ENCODE data around the gene ARRDC5. TPM values are rescaled to one million over a fixed set of nuclear protein-coding genes. Genes with fewer than 3 reads are reported as not detected.
"Not testable (repeated sequence)": the region's sequence is repeated elsewhere in the genome, so short reads cannot be mapped to it uniquely, and the experiment has no call there.

Gene ARRDC5
- polyA plus RNA-seq, 1 of the 3 experiments (the other 2 are of a cell fraction): not detected

- TF ChIP-seq GABPA (IDR thresholded peaks at IDR 0.05; ENCODE audit: low read depth) (no peak), FOXM1 (IDR thresholded peaks at IDR 0.05; ENCODE audit: low read depth) (no peak), FOXJ3 (CRISPR knock-in tag; IDR thresholded peaks at IDR 0.05) (no peak), GATA2 (CRISPR knock-in tag; IDR thresholded peaks at IDR 0.05) (no peak), RXRA (IDR thresholded peaks at IDR 0.05; ENCODE audit: borderline replicate concordance, low read depth) (no peak), RFX5 (IDR thresholded peaks at IDR 0.05; ENCODE audit: low read length) (no peak)
Measured at GRCh38 chr19:4951656-4952055, 49.0 kb upstream of the ARRDC5 start (continued).

- CTCF ChIA-PET: interaction anchor here (2.5 kb wide), 1 partner anchor 81 kb away, joined by 8 read pairs; no protein-coding TSS in a partner anchor
- DNase-seq; H2AFZ ChIP-seq (ENCODE audit: low read depth); H3F3A ChIP-seq (replicated peaks; ENCODE audit: insufficient read depth); H3K9me2 ChIP-seq; H3K4me1 ChIP-seq (ENCODE audit: control insufficient read depth in 1 of 2, insufficient read depth in 2 of 2, low read depth in 1 of 2, low read length in 1 of 2); H4K20me1 ChIP-seq (ENCODE audit: insufficient read depth); POLR2A ChIA-PET; H3K4me3 ChIP-seq (ENCODE audit: low read depth in 2 of 2, low read length in 1 of 2); H3K9ac ChIP-seq; H3K79me2 ChIP-seq (ENCODE audit: insufficient read depth); H3K27me3 ChIP-seq (ENCODE audit: insufficient read depth); H3K4me2 ChIP-seq; H3K27ac ChIP-seq (ENCODE audit: low read depth in 2 of 2, low read length in 1 of 2); H3K9me3 ChIP-seq: not testable (repeated sequence)
- 93% methylated on average over 22 of the region's 23 CpGs for WGBS (ENCODE audit: low lambda C conversion rate)
- peaks cover 13 to 47% of the 10 kb centered on the region in 2 experiments for H3K36me3 ChIP-seq (replicated peaks in 1 of 2; ENCODE audit: control insufficient read depth in 1 of 2, insufficient read depth in 2 of 2, low read length in 1 of 2)
Measured at GRCh38 chr19:4950650-4951049, 48.0 kb upstream of the ARRDC5 start.

- not testable (repeated sequence) for H3K4me3 ChIP-seq (ENCODE audit: low read depth in 2 of 2, low read length in 1 of 2); DNase-seq; H3K9ac ChIP-seq; H3K9me2 ChIP-seq; H3K27ac ChIP-seq (ENCODE audit: low read depth in 2 of 2, low read length in 1 of 2); H3K27me3 ChIP-seq (ENCODE audit: insufficient read depth); H2AFZ ChIP-seq (ENCODE audit: low read depth); H3K36me3 ChIP-seq (replicated peaks in 1 of 2; ENCODE audit: control insufficient read depth in 1 of 2, insufficient read depth in 2 of 2, low read length in 1 of 2); H3K9me3 ChIP-seq; H4K20me1 ChIP-seq (ENCODE audit: insufficient read depth); H3K4me2 ChIP-seq; H3K4me1 ChIP-seq (ENCODE audit: control insufficient read depth in 1 of 2, insufficient read depth in 2 of 2, low read depth in 1 of 2, low read length in 1 of 2); H3F3A ChIP-seq (replicated peaks; ENCODE audit: insufficient read depth)
- CTCF ChIA-PET: interaction anchor here (1.0 to 1.6 kb wide), 3 partner anchors 9 to 73 kb away, joined by 3 to 4 read pairs (median 4); no protein-coding TSS in a partner anchor
- WGBS (ENCODE audit: low lambda C conversion rate): 98% methylated on average over 16 of the region's 35 CpGs
- H3K79me2 ChIP-seq (ENCODE audit: insufficient read depth): peaks cover 56% of the 10 kb centered on the region
- POLR2A ChIA-PET: interaction anchor here (1.2 kb wide), 1 partner anchor 27 kb away, joined by 5 read pairs; the partner anchor contains the start of gene KDM4B
Measured at GRCh38 chr19:4941638-4942169, 39.0 kb upstream of the ARRDC5 start.

GRCh38 chr19:4939466-4939865, 36.8 kb upstream of the ARRDC5 start:
- Histone ChIP-seq H3K9me3 (no peaks in the 10 kb centered on the region), H2AFZ (ENCODE audit: low read depth) (no peak overlapping the region), H4K20me1 (ENCODE audit: insufficient read depth) (peaks cover 21% of the 10 kb centered on the region), H3K79me2 (ENCODE audit: insufficient read depth) (peaks cover 69% of the 10 kb centered on the region), H3K36me3 (replicated peaks in 1 of 2; ENCODE audit: control insufficient read depth in 1 of 2, insufficient read depth in 2 of 2, low read length in 1 of 2) (peaks cover 9 to 12% of the 10 kb centered on the region in 2 experiments), H3K9ac (no peak overlapping the region), H3K27ac (ENCODE audit: low read depth in 2 of 2, low read length in 1 of 2) (no peak overlapping the region), H3K9me2 (no peaks in the 10 kb centered on the region), H3K4me1 (ENCODE audit: control insufficient read depth in 1 of 2, insufficient read depth in 2 of 2, low read depth in 1 of 2, low read length in 1 of 2) (no peaks in the 10 kb centered on the region), H3K4me3 (ENCODE audit: low read depth in 2 of 2, low read length in 1 of 2) (no peak overlapping the region), H3F3A (replicated peaks; ENCODE audit: insufficient read depth) (peaks cover 9% of the 10 kb centered on the region), H3K27me3 (ENCODE audit: insufficient read depth) (no peaks in the 10 kb centered on the region), H3K4me2 (no peak overlapping the region)
- 100% methylated on average over 7 of the region's 7 CpGs for WGBS (ENCODE audit: low lambda C conversion rate)
- CTCF ChIA-PET: interaction anchor here (1.2 kb wide), 1 partner anchor 19 kb away, joined by 3 read pairs; no protein-coding TSS in a partner anchor
- DNase-seq: no peak
- POLR2A ChIA-PET: no interaction called here
- TF ChIP-seq SMC3 (IDR thresholded peaks at IDR 0.05; ENCODE audit: low read depth, low read length) (no peak), RXRA (IDR thresholded peaks at IDR 0.05; ENCODE audit: borderline replicate concordance, low read depth) (no peak), TEAD4 (IDR thresholded peaks at IDR 0.05; ENCODE audit: borderline replicate concordance, insufficient read depth) (no peak), GABPA (IDR thresholded peaks at IDR 0.05; ENCODE audit: low read depth) (no peak), EZH2phosphoT487 (IDR thresholded peaks at IDR 0.05; ENCODE audit: borderline replicate concordance, low read depth) (no peak), CHD2 (IDR thresholded peaks at IDR 0.05; ENCODE audit: low read length, partially characterized antibody) (no peak), PBX3 (IDR thresholded peaks at IDR 0.05) (no peak), IRF3 (IDR thresholded peaks at IDR 0.05; ENCODE audit: low read depth, low read length) (no peak), RFX5 (IDR thresholded peaks at IDR 0.05; ENCODE audit: low read length) (no peak), FOXJ3 (CRISPR knock-in tag; IDR thresholded peaks at IDR 0.05) (no peak), NFIC (IDR thresholded peaks at IDR 0.05; ENCODE audit: borderline replicate concordance) (no peak), USF1 (IDR thresholded peaks at IDR 0.05; ENCODE audit: borderline replicate concordance, low read depth) (no peak), FOXM1 (IDR thresholded peaks at IDR 0.05; ENCODE audit: low read depth) (no peak)

Data from SK-N-SH (cell line).